ENCODE measurements around the gene TNRC18.

- TF ChIP-seq PHF8 (conservative IDR thresholded peaks at IDR 0.05; ENCODE audit: low read depth, low read length) (no peak), ATF2 (IDR thresholded peaks at IDR 0.05; ENCODE audit: low read length) (no peak)
Measured at GRCh38 chr7:5452470-5452899, 28.9 kb upstream of the TNRC18 start.
